K562 (cell line): ENCODE measurements around the gene HPGDS. TPM values are rescaled to one million over a fixed set of nuclear protein-coding genes. Genes with fewer than 3 reads are reported as not detected.

ENCODE experiments used
- ATAC-seq: fragments of 200-7000 bp; cut with Tn5 transposase; 3 replicates; pipeline ENCODE4 v1.9.1; 2020; ENCODE audit warnings: moderate library complexity
- BruUV-seq: library from RNA; stranded (reverse); fragments of 400-500 nt; replicated peaks from 2 replicates; lab custom pipeline; 2021; lab: Mats Ljungman, UMichigan
- CTCF ChIA-PET: fragments of 300-600 bp; formaldehyde crosslinking; extraction: SDS; loops from one replicate; lab custom pipeline; 2021; ENCODE audit warnings: low intra/inter-chr PET ratio; lab: Yijun Ruan, JAX
- POLR2A ChIA-PET: fragments of 300-600, 350-650 bp; sonication (Branson Sonifier 250); formaldehyde crosslinking; extraction: SDS; loops from one replicate; lab custom pipeline; 2021; ENCODE audit warnings: antibody characterized with exemption, inconsistent platforms; lab: Yijun Ruan, JAX
- DNase-seq, 4 experiments: peaks; one replicate each; pipeline versions ENCODE4 v3.0.0 to v3.0.0-alpha.2; 2011 to 2018; ENCODE audit warnings: low spot score in 3 of 4, mixed read lengths in 3 of 4; ENCODE audit errors: extremely low read depth in 1 of 4
- FAIRE-seq: peaks from 2 replicates; lab custom pipeline; 2011; peaks lifted over from hg19 to GRCh38; lab: Jason Lieb, UNC
- H2AFZ ChIP-seq: 2 replicates; pipeline ENCODE4 v1.6.0; 2011; ENCODE audit warnings: low read depth, low read length, control low read depth, inconsistent platforms
- H3K27ac ChIP-seq: fragments of 200-600 bp; 3 replicates; pipeline ENCODE4 v1.8.0; 2011; ENCODE audit warnings: low read depth, mild to moderate bottlenecking, control low read depth, inconsistent platforms, low read length, moderate library complexity, mixed read lengths; ENCODE audit errors: extremely low read depth
- H3K27me3 ChIP-seq, 2 experiments: fragments of 300-600 bp in 1 of 2; 2 replicates in 1 of 2; 3 replicates in 1 of 2; pipeline versions ENCODE4 v1.6.0 to v1.8.0; 2011; ENCODE audit warnings: inconsistent platforms in 2 of 2, low read length in 2 of 2, mild to moderate bottlenecking in 1 of 2, mixed read lengths in 1 of 2, moderate library complexity in 1 of 2; ENCODE audit not compliant: control insufficient read depth in 2 of 2, insufficient read depth in 2 of 2
- H3K36me3 ChIP-seq: fragments of 300-600 bp; 3 replicates; pipeline ENCODE4 v1.8.0; 2011; ENCODE audit warnings: mild to moderate bottlenecking, low read length, inconsistent platforms; ENCODE audit not compliant: control insufficient read depth, insufficient read depth
- H3K4me1 ChIP-seq, 2 experiments: fragments of 200-600 bp in 1 of 2; replicated peaks in 1 of 2; 2 replicates in 1 of 2; 3 replicates in 1 of 2; pipeline versions ENCODE4 v1.5.1 to v1.8.0; 2011; ENCODE audit warnings: inconsistent platforms in 2 of 2, low read length in 2 of 2, mild to moderate bottlenecking in 1 of 2, mixed read lengths in 1 of 2, moderate library complexity in 1 of 2; ENCODE audit not compliant: control insufficient read depth in 2 of 2, insufficient read depth in 2 of 2
- H3K4me2 ChIP-seq: 2 replicates; pipeline ENCODE4 v1.6.1; 2011; ENCODE audit warnings: low read length, control low read depth, inconsistent platforms, mixed read lengths; ENCODE audit not compliant: insufficient read depth
- H3K4me3 ChIP-seq: fragments of 200-600 bp; sonication (generic), shearing (Covaris generic); 2 replicates; pipeline ENCODE4 v1.5.1; 2016; ENCODE audit warnings: control low read depth, inconsistent platforms
- H3K79me2 ChIP-seq: fragments of 200-600 bp; 3 replicates; pipeline ENCODE4 v1.8.0; 2011; ENCODE audit warnings: low read length, inconsistent platforms; ENCODE audit not compliant: control insufficient read depth, insufficient read depth
- H3K9ac ChIP-seq, 2 experiments: 2 replicates each; pipeline versions ENCODE4 v1.6.0 to v1.6.1; 2011; ENCODE audit warnings: low read depth in 2 of 2, low read length in 2 of 2, control low read depth in 1 of 2, inconsistent platforms in 1 of 2, mild to moderate bottlenecking in 1 of 2, mixed read lengths in 1 of 2; ENCODE audit not compliant: insufficient read depth in 1 of 2
- H3K9me1 ChIP-seq: one replicate; pipeline ENCODE4 v1.6.0; 2011; ENCODE audit warnings: inconsistent platforms, mild to moderate bottlenecking, low read length, moderate library complexity; ENCODE audit not compliant: control insufficient read depth, insufficient read depth
- H3K9me3 ChIP-seq: replicated peaks from 2 replicates; pipeline ENCODE4 v1.5.1; 2011; ENCODE audit warnings: low read depth, low read length, inconsistent platforms; ENCODE audit not compliant: control insufficient read depth, insufficient read depth
- H4K20me1 ChIP-seq: replicated peaks from 2 replicates; pipeline ENCODE4 v1.6.1; 2011; ENCODE audit warnings: low read length, inconsistent platforms, mixed read lengths; ENCODE audit not compliant: control insufficient read depth, insufficient read depth
- ETV1 ChIP-seq: fragments of 450-650 bp; conservative IDR thresholded peaks from 2 replicates; pipeline ENCODE4 v1.6.1; 2016; ENCODE audit warnings: missing genetic modification characterization, control low read depth, low read depth, missing compliant biosample characterization
- GATA2 ChIP-seq: sonication (generic); formaldehyde crosslinking; IDR thresholded peaks from 2 replicates; pipeline ENCODE4 v1.4.0; 2020; ENCODE audit warnings: mild to moderate bottlenecking, missing genetic modification reagents
- MED1 ChIP-seq: sonication (generic); formaldehyde crosslinking; IDR thresholded peaks from 2 replicates; pipeline ENCODE4 v1.8.1; 2023; ENCODE audit warnings: missing genetic modification reagents, borderline replicate concordance
- MLX ChIP-seq, 2 experiments: fragments of 450-650 bp in 1 of 2; sonication (generic) in 1 of 2; formaldehyde crosslinking; conservative IDR thresholded peaks; 2 replicates each; pipeline versions ENCODE4 v1.4.0 to v1.8.1; 2020 to 2022; ENCODE audit warnings: mild to moderate bottlenecking in 1 of 2, missing genetic modification reagents in 1 of 2
- NCOA4 ChIP-seq: fragments of 450-650 bp; IDR thresholded peaks from 2 replicates; pipeline ENCODE4 v1.6.1; 2018; ENCODE audit warnings: mild to moderate bottlenecking; ENCODE audit not compliant: partially characterized antibody
- NFE2L1 ChIP-seq: fragments of 450-650 bp; IDR thresholded peaks from 2 replicates; pipeline ENCODE4 v1.6.1; 2016; ENCODE audit warnings: missing genetic modification characterization, low read depth, mild to moderate bottlenecking, missing compliant biosample characterization, moderate library complexity, borderline replicate concordance
- TGIF2 ChIP-seq: sonication (generic); formaldehyde crosslinking; IDR thresholded peaks from 2 replicates; pipeline ENCODE4 v1.8.1; 2022; ENCODE audit warnings: mild to moderate bottlenecking, missing genetic modification reagents, moderate library complexity
- TRIM25 ChIP-seq: fragments of 450-650 bp; IDR thresholded peaks from 2 replicates; pipeline ENCODE4 v1.7.0; 2016; ENCODE audit warnings: borderline replicate concordance
- ZBTB17 ChIP-seq: fragments of 450-650 bp; formaldehyde crosslinking; IDR thresholded peaks from 2 replicates; pipeline ENCODE4 v1.4.0; 2020; ENCODE audit warnings: mild to moderate bottlenecking
- ZNF263 ChIP-seq: sonication (generic); formaldehyde crosslinking; IDR thresholded peaks from 2 replicates; pipeline ENCODE4 v1.8.0; 2022; ENCODE audit warnings: mild to moderate bottlenecking, missing genetic modification reagents, borderline replicate concordance
- ZNF408 ChIP-seq: fragments of 250-450 bp; sonication (Bioruptor Pico); IDR thresholded peaks from 2 replicates; pipeline ENCODE4 v1.4.0; 2020; ENCODE audit warnings: low read depth, mild to moderate bottlenecking, moderate library complexity
- ZNF586 ChIP-seq: fragments of 450-650 bp; formaldehyde crosslinking; conservative IDR thresholded peaks from 2 replicates; pipeline ENCODE4 v1.4.0; 2020; ENCODE audit warnings: mild to moderate bottlenecking, moderate library complexity
- ZNF589 ChIP-seq: fragments of 200-800 bp; sonication (Bioruptor generic); IDR thresholded peaks from 2 replicates; pipeline ENCODE4 v1.6.1; 2016; ENCODE audit warnings: low read depth, missing genetic modification characterization, missing compliant biosample characterization
- ZNF778 ChIP-seq: fragments of 450-650 bp; formaldehyde crosslinking; IDR thresholded peaks from 2 replicates; pipeline ENCODE4 v1.4.0; 2020; ENCODE audit warnings: mild to moderate bottlenecking, moderate library complexity
- in situ Hi-C: fragments of 300-500 bp; cut with MboI; formaldehyde crosslinking; loops from 4 replicates; pipeline ENCODE4 v1.15.0; 2018; ENCODE audit warnings: inconsistent platforms, mixed read lengths
- intact Hi-C: fragments of 100-400 bp; cut with micrococcal nuclease; formaldehyde crosslinking; loops from 2 replicates; pipeline ENCODE4 v1.14.2; 2022
- polyA plus RNA-seq, 8 experiments: library from polyadenylated mRNA; depleted of rRNA in 4 of 8; stranded (reverse) in 5 of 8; unstranded in 3 of 8; fragments of >200 nt; fragmentation: Nextera tagmentation in 2 of 8; fragmentation: Illumina TruSeq in 1 of 8; extraction: Ambion mirVana in 2 of 8; extraction: Trizol in 1 of 8; gene quantifications; 2 replicates each; pipeline versions ENCODE4 v1.2.1 to v1.2.3, GENCODE V29; 2011 to 2014; ENCODE audit warnings: inconsistent platforms in 1 of 8, missing spikeins in 1 of 8
- total RNA-seq, 7 experiments: library from RNA; depleted of rRNA in 6 of 7; stranded (reverse); fragments of >200 nt in 6 of 7; fragmentation: Illumina TruSeq in 2 of 7; extraction: Trizol in 2 of 7; gene quantifications; 2 replicates each; pipeline versions ENCODE4 v1.2.1 to v1.2.3, GENCODE V29; 2011 to 2021; ENCODE audit warnings: low replicate concordance in 1 of 7

HPGDS gene
- total and polyA plus RNA-seq, 9 of the 15 experiments (the other 6 are each of a cell fraction or from before 2014, with no cell fraction given): 0.07 to 0.36 (median 0.14) TPM; not detected in 4

- H3K9ac ChIP-seq: no peak overlapping the region
- in situ Hi-C loops: loop anchor here (10.0 kb wide), 1 partner anchor 456 kb away; no protein-coding TSS in a partner anchor
- no TSS peak for BruUV-seq
- H3K9me1 ChIP-seq: no peaks in the 10 kb centered on the region
- H3K79me2 ChIP-seq: no peaks in the 10 kb centered on the region
- no peak overlapping the region for H2AFZ ChIP-seq
- no peak for ATAC-seq
- no peaks in the 10 kb centered on the region for H3K27me3 ChIP-seq
- no peak for DNase-seq
- no peak for FAIRE-seq
- CTCF ChIA-PET: no interaction called here
- intact Hi-C loops: no loop called here
- no peak overlapping the region for H3K4me3 ChIP-seq
- H4K20me1 ChIP-seq: no peaks in the 10 kb centered on the region
- H3K36me3 ChIP-seq: peaks cover 66% of the 10 kb centered on the region
- TF ChIP-seq NCOA4 (no peak), ZBTB17 (CRISPR knock-in tag) (no peak), MLX (CRISPR knock-in tag; conservative IDR thresholded peaks at IDR 0.05) (no peak), ZNF408 (CRISPR knock-in tag) (no peak), ZNF586 (CRISPR knock-in tag) (no peak), ETV1 (no peak), GATA2 (CRISPR knock-in tag) (no peak), TRIM25 (no peak), ZNF263 (CRISPR knock-in tag) (no peak), MED1 (CRISPR knock-in tag) (no peak), TGIF2 (CRISPR knock-in tag) (no peak), NFE2L1 (no peak), ZNF589 (no peak), ZNF778 (CRISPR knock-in tag) (no peak)
- TF ChIP-seq, all 486 proteins: peak for 0
- POLR2A ChIA-PET: interaction anchor here (0.6 kb wide), 1 partner anchor 26 kb away, joined by 3 read pairs; no protein-coding TSS in a partner anchor
- Histone ChIP-seq H3K9me3 (no peaks in the 10 kb centered on the region), H3K27ac (no peak overlapping the region), H3K4me2 (no peak overlapping the region), H3K4me1 (no peaks in the 10 kb centered on the region)
These were observed 91.5 kb downstream of the HPGDS start for GRCh38 chr4:94251094-94251493.
